HAP-1 (cell line): ENCODE measurements around the gene PHOSPHO1.
A peak's percentile ranks its signal among the peaks of the same experiment; 100 is the strongest.

Source experiments
- DNase-seq, 2 experiments: peaks; one replicate each; pipeline ENCODE4 v3.0.0-alpha.2; 2016 to 2020; ENCODE audit warnings: low spot score in 2 of 2
- H3K27me3 ChIP-seq: fragments of 250-450 bp; sonication (Bioruptor Pico); 2 replicates; pipeline ENCODE4 v1.5.1; 2020; ENCODE audit warnings: low read depth, mild to moderate bottlenecking, moderate library complexity
- H3K36me3 ChIP-seq: fragments of 250-450 bp; sonication (Bioruptor Pico); replicated peaks from 2 replicates; pipeline ENCODE4 v1.5.1; 2020; ENCODE audit warnings: mild to moderate bottlenecking
- H3K4me1 ChIP-seq: fragments of 250-450 bp; sonication (Bioruptor Pico); 2 replicates; pipeline ENCODE4 v1.5.1; 2020; ENCODE audit warnings: mild to moderate bottlenecking
- H3K4me3 ChIP-seq: fragments of 250-450 bp; sonication (Bioruptor Pico); 2 replicates; pipeline ENCODE4 v1.5.1; 2020; ENCODE audit warnings: mild to moderate bottlenecking, moderate library complexity
- H3K9me3 ChIP-seq: fragments of 250-450 bp; sonication (Bioruptor Pico); 2 replicates; pipeline ENCODE4 v1.5.1; 2020; ENCODE audit warnings: mild to moderate bottlenecking, moderate library complexity
- in situ Hi-C: fragments of 300-500 bp; cut with MboI; formaldehyde crosslinking; loops from 3 replicates; pipeline ENCODE4 v1.14.3; 2020; ENCODE audit warnings: low sequenced_read_pairs, inconsistent platforms, mixed read lengths

PHOSPHO1 gene

DNA sequence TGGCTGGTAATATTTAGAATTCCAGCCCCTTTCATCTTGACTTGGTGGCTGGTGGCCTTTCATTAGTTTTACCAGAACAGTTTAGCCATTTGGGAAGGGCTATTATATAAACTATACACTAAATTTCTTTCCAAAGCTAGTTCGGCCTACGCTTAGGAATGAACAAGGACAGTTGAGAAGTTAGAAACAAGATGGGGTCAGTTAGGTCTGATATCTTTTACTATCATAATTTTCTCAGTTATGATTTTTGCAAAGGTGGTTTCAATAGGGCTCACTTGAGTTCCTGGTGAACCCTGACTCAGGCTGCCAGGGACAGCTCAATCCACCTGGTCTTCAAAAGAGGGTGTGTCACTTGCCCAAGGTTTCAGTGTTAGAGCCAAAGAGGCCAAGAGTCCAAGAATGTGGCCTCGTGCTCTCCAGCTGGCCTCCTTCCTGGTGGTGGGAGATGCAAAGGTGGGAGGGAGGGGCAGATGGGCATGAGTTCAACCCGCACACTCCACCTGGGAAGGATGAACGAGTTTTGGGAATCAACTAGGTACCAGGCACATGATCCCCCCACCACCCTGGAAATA, 4.0 kb upstream of the PHOSPHO1 start:
- in situ Hi-C loops = no loop called here
- no peak overlapping the region for H3K4me3 ChIP-seq
- no peaks in the 10 kb centered on the region for H3K9me3 ChIP-seq
- H3K27me3 ChIP-seq = no peaks in the 10 kb centered on the region
- no peaks in the 10 kb centered on the region for H3K4me1 ChIP-seq
- no peak for DNase-seq
- H3K36me3 ChIP-seq = no peaks in the 10 kb centered on the region

DNA sequence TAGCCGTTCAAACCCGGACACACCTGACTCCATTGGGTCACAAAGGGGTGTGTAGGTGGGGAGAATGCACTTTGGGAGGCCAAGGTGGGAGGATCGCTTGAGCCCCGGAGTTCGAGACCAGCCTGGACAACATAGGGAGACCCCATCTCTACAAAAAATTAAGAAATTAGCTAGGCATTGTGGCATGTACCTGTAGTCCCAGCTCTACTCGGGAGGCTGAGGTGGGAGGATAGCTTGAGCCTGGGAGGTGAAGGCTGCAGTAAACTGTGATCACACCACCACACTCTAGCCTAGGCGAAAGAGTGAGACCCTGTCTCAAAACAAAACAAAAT, 942 bp upstream of the PHOSPHO1 start:
- no peak for DNase-seq
- in situ Hi-C loops = no loop called here
- no peaks in the 10 kb centered on the region for H3K4me1 ChIP-seq
- H3K36me3 ChIP-seq = no peaks in the 10 kb centered on the region
- no peaks in the 10 kb centered on the region for H3K27me3 ChIP-seq
- no peaks in the 10 kb centered on the region for H3K9me3 ChIP-seq
- H3K4me3 ChIP-seq = no peak overlapping the region

DNA sequence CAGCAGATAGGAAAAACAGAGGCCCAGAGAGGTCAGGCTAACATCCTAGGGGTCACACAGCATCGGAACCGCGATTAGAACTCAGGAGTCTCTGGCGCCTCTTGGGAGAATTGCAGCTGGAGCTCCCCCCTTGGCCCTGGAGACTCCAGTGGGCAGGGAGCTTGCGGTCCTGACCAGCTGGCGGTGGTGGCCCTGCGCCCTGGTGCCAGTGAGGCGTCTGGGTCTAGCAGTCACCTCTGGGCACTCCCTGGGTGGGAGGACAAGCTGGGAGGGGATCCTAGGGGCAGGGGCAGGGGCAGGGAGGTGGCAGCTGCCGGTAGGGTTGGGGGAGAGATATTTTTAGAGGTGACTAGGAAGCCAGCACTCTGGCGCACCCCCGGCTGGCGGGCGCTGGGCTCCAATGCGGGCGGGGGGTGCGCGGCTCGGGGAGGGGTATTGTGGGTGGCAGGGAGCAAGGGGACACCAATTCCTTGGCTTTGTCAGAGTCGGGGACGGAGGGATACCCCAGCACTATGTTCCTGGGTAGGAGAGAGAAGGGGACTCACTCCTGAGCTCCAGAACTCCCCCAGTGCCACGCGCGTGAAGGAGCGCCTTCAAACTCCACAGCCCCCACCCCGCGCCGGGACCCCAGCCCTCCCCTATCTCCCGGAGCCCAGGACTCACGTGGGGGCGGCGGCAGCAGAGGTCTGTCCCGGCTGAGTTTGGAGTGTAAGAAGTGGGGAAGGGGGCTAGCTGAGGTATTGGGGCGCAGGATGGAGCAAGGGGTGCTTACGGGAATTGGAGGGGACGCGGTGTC, 584 bp downstream of the PHOSPHO1 start:
- in situ Hi-C loops = no loop called here
- Histone ChIP-seq H3K9me3 (no peaks in the 10 kb centered on the region), H3K27me3 (no peaks in the 10 kb centered on the region), H3K36me3 (no peaks in the 10 kb centered on the region), H3K4me3 (peak overlapping the region; percentile 59), H3K4me1 (no peaks in the 10 kb centered on the region)
- no peak for DNase-seq

DNA sequence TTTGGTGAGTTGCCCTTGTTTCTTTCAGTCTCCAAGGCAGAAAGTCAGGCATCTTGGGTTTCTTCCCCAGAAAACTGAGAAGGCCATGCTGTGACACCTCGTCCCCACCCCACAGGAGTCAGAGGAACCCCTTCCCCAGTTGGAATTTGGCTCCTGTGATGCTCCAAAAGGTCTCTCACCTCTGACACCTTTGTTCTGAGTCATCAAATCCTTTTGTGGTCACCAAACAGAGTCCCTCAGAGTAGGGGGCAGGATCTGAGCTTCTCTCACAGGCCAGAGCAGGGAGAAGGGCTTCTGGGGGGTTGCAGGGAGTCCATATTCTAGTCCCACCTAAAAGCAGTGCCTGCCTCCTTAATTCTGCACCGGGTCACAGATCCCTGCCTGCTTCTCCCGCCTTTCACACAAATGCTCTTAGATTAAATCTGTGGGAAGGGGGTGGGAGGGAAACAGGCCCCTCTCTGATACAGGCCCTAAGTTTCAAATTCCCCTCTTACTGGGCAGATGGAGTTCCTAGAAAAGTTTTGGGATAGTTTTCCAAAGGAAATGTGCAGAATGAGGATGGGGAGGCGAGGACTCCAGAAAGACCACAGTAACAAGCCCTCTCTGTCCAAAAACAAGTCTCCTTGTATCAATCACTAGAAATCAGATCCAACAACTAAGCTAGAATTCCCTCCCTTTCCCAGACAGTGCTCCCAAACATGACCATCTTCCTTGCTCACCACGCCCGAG, 1.3 kb downstream of the PHOSPHO1 start:
- in situ Hi-C loops = no loop called here
- H3K36me3 ChIP-seq = no peaks in the 10 kb centered on the region
- no peaks in the 10 kb centered on the region for H3K9me3 ChIP-seq
- H3K27me3 ChIP-seq = no peaks in the 10 kb centered on the region
- no peak for DNase-seq
- no peaks in the 10 kb centered on the region for H3K4me1 ChIP-seq
- no peak overlapping the region; the same call in 1 of the 2 replicates for H3K4me3 ChIP-seq

DNA sequence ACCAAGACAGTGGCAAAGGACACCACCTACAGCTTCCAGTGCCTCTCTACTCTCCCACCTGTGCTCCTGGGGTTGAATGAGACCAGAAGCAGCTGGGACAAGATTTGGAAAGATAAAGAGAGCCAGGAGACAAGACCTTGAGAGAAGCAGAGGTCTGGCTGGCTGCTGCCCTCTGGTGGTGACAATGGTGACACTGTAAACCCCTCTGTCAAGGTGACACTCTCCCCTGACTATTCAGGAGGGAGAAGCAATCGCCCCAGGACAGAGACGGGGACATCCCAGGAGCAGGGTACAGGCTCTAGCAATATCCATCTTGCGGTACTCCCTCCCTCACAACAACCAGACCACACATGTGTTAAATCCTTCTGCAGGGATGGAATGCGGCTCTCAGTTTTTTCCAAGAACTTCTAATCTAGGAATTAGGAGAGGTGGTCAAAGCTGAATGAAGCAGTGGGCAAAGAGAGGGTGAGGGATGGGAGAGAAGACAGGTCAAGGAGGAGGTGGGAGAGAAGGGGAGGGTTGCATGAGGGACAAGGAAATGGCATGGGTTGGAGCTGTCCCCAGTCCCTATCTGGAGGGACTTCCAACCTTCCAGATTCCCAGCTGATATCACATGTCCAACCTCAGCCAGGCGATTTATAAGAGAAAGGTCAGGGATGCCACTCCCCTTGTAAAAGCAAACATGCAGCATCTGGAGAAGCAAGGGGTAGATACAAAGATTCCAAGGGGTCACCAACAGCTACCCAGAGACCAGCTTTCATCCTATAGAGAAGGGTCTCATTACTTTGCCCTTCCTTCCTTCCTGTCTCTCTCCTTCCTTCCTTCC, 2.9 kb downstream of the PHOSPHO1 start:
- peak; percentile 69 to 88 for DNase-seq
- H3K4me3 ChIP-seq = no peak overlapping the region
- no peaks in the 10 kb centered on the region for H3K27me3 ChIP-seq
- no peaks in the 10 kb centered on the region for H3K9me3 ChIP-seq
- H3K36me3 ChIP-seq = no peaks in the 10 kb centered on the region
- in situ Hi-C loops = no loop called here
- H3K4me1 ChIP-seq = no peaks in the 10 kb centered on the region

DNA sequence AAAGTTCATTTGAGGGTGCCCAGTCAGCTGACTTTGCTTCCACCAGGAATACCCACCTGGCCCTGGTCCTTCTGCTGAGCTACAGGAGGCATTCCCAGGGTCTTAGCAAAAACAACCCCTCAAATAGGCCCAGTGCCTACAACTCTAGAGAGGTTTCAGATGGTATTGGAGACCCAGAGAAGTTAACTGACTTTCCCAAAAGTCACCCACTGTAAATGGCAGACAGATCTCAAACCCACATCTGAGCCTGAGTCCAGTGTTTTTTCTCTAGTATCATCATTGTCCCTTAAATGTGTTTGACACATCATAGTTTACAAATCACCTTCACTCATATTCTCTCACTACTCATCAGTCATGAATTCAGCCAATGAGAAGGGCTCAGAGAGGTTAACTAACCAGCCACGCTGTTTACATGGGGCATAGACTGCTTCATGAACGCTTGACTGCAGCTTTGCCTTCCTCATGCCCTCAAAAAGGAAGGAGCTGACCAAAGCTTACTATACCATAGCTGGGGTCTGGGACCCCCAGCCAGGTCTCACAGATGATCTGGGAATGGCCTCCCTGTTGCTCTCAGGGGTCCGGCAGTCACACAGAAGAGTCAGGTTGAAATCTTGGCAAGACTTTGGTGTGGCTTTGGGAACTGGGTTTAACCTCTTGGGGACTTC, 3.7 kb downstream of the PHOSPHO1 start:
- no peaks in the 10 kb centered on the region for H3K27me3 ChIP-seq

DNA sequence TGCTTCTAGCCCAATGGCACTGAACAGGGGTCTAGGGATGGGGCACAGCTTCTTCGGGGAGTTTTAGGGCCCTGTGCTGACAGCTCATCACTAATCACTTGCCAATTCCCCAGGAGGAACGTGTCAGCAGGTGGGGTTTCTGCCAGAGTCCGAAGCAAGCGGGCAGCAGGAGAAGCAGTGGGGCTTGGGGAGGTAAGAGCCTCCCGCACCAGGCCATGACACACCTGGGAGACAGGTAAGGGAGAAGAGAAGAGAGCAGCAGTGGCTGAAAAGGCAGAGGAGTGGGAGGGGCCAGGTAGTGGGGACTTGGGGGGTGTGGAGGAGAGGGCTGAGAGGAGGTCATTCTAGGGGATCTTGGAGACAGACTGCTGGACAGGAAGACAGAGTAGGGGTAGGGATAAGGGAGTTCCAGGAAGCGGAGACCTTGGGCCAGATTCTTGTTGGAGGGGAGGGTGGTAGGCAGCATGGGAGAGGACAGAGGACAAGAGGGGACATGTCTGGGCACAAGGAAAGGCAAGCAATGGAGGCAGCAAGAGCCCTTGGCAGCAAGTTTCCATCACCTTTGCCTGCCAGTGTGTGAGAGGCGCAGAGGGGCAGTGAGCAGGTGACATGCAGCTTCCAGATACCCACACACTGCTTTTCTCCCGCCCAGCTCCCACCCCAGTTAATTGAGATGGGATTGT, 4.9 kb downstream of the PHOSPHO1 start:
- DNase-seq = no peak
- Histone ChIP-seq H3K4me3 (no peak overlapping the region), H3K4me1 (no peaks in the 10 kb centered on the region), H3K27me3 (no peaks in the 10 kb centered on the region), H3K36me3 (no peaks in the 10 kb centered on the region), H3K9me3 (no peaks in the 10 kb centered on the region)
- in situ Hi-C loops = no loop called here

More for the DNA sequence above, 3.7 kb downstream of the PHOSPHO1 start:
- no peaks in the 10 kb centered on the region for H3K4me1 ChIP-seq
- no peak overlapping the region for H3K4me3 ChIP-seq
- DNase-seq = no peak
- no peaks in the 10 kb centered on the region for H3K9me3 ChIP-seq
- in situ Hi-C loops = no loop called here
- H3K36me3 ChIP-seq = no peaks in the 10 kb centered on the region

DNA sequence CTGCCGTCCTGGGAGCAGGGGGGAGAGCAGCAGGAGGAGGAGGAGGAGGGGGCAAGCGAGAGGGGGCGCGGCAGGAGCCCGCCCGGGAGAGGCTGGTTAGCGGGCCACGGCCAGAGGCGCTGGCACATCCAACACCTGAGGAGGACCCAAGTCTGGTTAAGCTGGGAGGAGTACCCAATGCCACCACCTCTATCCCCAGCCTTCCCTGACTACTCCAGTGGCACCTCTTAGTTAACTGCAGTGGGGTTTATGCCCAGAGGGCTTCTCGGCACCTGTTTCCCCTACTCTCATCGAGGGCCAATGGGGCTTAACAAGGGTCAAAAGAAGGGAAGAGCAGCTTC, 5.6 kb downstream of the PHOSPHO1 start:
- no peak overlapping the region for H3K4me3 ChIP-seq
- no peaks in the 10 kb centered on the region for H3K4me1 ChIP-seq
- no peaks in the 10 kb centered on the region for H3K9me3 ChIP-seq
- in situ Hi-C loops = no loop called here
- H3K27me3 ChIP-seq = no peaks in the 10 kb centered on the region
- no peak for DNase-seq
- no peaks in the 10 kb centered on the region for H3K36me3 ChIP-seq

DNA sequence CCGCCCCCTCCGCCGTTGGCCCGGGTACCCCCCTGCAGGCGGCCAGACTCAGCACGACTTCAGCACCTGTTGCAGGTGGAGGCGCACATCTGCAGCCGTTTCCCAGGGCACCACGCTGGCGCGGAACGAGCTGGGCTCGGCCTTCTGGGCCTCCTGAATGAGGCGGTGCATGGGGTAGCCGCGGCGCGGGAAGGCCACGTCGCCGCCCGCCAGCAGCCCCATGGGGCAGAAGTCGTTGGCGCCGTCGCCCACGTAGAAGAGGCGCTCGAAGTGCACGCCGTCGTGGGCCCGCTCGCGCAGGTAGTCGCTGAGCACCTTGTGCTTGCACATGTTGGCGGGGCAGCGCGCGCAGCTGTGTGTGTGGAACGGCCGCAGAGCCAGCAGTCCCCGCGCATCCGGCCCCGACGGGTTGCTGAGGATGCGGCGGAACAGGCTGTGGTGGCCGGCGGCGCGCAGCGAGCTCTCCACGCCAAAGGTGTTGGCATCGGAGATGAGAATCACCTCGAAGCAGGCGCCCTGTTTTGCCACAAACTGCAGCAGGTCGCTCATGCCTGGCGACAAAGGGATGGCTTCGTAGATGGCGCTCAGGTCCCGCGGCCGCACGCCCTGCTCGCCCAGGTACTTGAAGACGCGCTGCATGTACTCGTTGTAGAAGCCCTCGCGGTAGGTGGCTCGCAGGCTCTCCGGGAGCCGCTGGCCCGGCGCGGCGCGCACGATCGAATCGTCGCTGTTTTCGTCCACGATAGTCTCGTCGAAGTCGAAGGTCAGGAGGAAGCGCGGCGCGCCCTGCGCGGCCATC, 6.2 kb downstream of the PHOSPHO1 start:
- no peaks in the 10 kb centered on the region for H3K27me3 ChIP-seq
- H3K4me1 ChIP-seq = no peaks in the 10 kb centered on the region
- in situ Hi-C loops = no loop called here
- no peak overlapping the region for H3K4me3 ChIP-seq
- no peak for DNase-seq
- no peaks in the 10 kb centered on the region for H3K9me3 ChIP-seq
- H3K36me3 ChIP-seq = no peaks in the 10 kb centered on the region

DNA sequence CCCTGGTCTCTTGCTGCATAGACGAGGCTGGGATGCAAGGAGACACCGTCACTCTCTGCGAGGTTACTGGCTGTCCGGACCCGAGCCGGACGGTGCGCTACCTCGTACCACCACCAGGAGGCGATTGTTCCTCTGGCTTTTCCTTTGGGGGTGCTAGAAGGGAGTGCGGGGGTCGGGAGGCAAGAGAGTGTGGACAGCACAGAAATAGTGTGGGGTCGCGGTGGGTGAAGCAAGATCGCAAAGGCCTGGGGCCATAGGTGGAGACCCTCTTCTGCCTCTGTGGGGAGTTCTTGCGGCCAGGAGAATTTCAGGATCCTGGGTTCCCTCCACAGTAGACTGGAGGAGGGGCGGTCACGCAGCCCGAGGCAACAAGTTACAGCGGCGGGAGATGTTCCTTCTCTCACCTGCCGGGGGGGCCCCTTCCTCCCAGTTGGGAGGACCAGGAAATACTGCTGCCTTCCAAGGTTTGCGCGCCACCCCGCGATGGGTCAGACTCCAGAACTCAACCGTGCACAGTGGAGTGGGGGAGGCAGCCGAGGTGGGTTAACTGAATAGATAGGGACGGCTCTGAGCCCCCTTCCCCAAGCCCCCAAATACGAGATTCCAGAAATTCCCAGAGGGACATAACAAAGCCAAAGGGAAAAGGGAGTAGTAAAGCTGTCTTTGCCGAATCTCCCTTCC, 6.9 kb downstream of the PHOSPHO1 start:
- H3K36me3 ChIP-seq = no peaks in the 10 kb centered on the region
- H3K4me3 ChIP-seq = no peak overlapping the region
- in situ Hi-C loops = no loop called here
- no peaks in the 10 kb centered on the region for H3K27me3 ChIP-seq
- no peaks in the 10 kb centered on the region for H3K9me3 ChIP-seq
- peak; percentile 18 to 82 for DNase-seq
- H3K4me1 ChIP-seq = no peaks in the 10 kb centered on the region

DNA sequence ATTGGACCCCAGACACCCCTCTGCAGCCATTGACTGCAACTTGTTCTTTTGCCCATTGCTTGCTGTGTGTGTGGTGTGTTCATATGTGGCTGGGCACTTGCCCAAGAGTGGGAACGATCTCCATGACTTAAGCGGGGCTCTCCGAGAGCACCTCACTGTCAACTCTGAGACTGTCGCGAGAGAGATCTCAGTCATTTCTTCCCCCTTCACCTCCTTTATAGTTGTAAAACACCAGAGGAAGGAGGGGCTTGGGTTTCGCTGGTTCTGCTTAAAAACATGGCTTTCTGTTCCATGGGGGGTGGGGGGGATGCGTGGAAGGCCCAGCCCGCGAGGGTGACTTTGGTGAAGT, 7.4 kb downstream of the PHOSPHO1 start:
- H3K9me3 ChIP-seq = no peaks in the 10 kb centered on the region
- H3K27me3 ChIP-seq = no peaks in the 10 kb centered on the region
- H3K36me3 ChIP-seq = no peaks in the 10 kb centered on the region
- no peaks in the 10 kb centered on the region for H3K4me1 ChIP-seq
- in situ Hi-C loops = no loop called here
- no peak overlapping the region for H3K4me3 ChIP-seq
- DNase-seq = no peak

DNA sequence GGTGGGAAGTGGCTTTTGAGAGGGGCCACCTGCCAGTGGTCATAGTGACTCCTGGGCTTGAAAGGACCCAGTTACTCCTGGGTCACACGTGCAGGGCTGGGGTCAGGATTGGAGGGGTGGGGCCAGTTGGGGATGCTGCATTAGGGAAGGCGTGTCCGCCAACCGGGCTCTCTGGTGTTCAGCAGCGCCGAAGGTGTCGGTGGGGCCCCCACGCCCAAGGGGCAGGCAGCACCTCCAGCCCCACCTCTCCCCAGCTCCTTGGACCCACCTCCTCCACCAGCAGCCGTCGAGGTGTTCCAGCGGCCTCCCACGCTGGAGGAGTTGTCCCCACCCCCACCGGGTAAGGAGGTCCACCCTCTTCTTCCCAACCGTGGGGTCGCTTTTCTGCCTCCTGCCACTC, 10.6 kb downstream of the PHOSPHO1 start:
- in situ Hi-C loops = no loop called here
- Histone ChIP-seq H3K9me3 (no peaks in the 10 kb centered on the region), H3K36me3 (no peaks in the 10 kb centered on the region), H3K4me1 (peaks cover 3% of the 10 kb centered on the region; the same call in 1 of the 2 replicates), H3K27me3 (no peaks in the 10 kb centered on the region), H3K4me3 (no peak overlapping the region)
- DNase-seq = no peak
